ENCODE results near the gene SIGLECL1.

Gene SIGLECL1

GRCh38 chr19:51252306-51253079, 1.6 kb downstream of the SIGLECL1 start:
- DNase-seq (ENCODE audit: low read depth in 2 of 2): no peak

- no peak for DNase-seq (ENCODE audit: low read depth in 2 of 2)
Measured at GRCh38 chr19:51253088-51253806, 2.4 kb downstream of the SIGLECL1 start.

- DNase-seq (ENCODE audit: low read depth in 2 of 2): no peak
Measured at GRCh38 chr19:51256155-51256625, 5.3 kb downstream of the SIGLECL1 start.

GRCh38 chr19:51257471-51257870, 6.6 kb downstream of the SIGLECL1 start:
- no peak for DNase-seq (ENCODE audit: low read depth in 2 of 2)

- DNase-seq (ENCODE audit: low read depth in 2 of 2): no peak
Measured at GRCh38 chr19:51258165-51259160, 7.6 kb downstream of the SIGLECL1 start.

- DNase-seq (ENCODE audit: low read depth in 2 of 2): peak in 1 of 2 donors; percentile 10
Measured at GRCh38 chr19:51259348-51260245, 8.7 kb downstream of the SIGLECL1 start.

- no peak for DNase-seq (ENCODE audit: low read depth in 2 of 2)
Measured at GRCh38 chr19:51263808-51264207, 12.9 kb downstream of the SIGLECL1 start.

GRCh38 chr19:51271067-51271466, 20.2 kb downstream of the SIGLECL1 start:
- no peak for DNase-seq (ENCODE audit: low read depth in 2 of 2)

GRCh38 chr19:51272183-51272810, 21.4 kb downstream of the SIGLECL1 start:
- no peak for DNase-seq (ENCODE audit: low read depth in 2 of 2)

GRCh38 chr19:51274049-51274770, 23.3 kb downstream of the SIGLECL1 start:
- DNase-seq (ENCODE audit: low read depth in 2 of 2): no peak

- DNase-seq (ENCODE audit: low read depth in 2 of 2): no peak
Measured at GRCh38 chr19:51277112-51277511, 26.2 kb downstream of the SIGLECL1 start.

GRCh38 chr19:51282335-51282734, 31.5 kb downstream of the SIGLECL1 start:
- DNase-seq (ENCODE audit: low read depth in 2 of 2): no peak

- DNase-seq (ENCODE audit: low read depth in 2 of 2): no peak
Measured at GRCh38 chr19:51285682-51286081, 34.8 kb downstream of the SIGLECL1 start.

GRCh38 chr19:51289635-51290034, 38.8 kb downstream of the SIGLECL1 start:
- DNase-seq (ENCODE audit: low read depth in 2 of 2): no peak

GRCh38 chr19:51292971-51293370, 42.1 kb downstream of the SIGLECL1 start:
- DNase-seq (ENCODE audit: low read depth in 2 of 2): no peak

- no peak for DNase-seq (ENCODE audit: low read depth in 2 of 2)
Measured at GRCh38 chr19:51293571-51294210, 42.8 kb downstream of the SIGLECL1 start.

GRCh38 chr19:51294211-51294976, 43.5 kb downstream of the SIGLECL1 start:
- no peak for DNase-seq (ENCODE audit: low read depth in 2 of 2)

- DNase-seq (ENCODE audit: low read depth in 2 of 2): no peak
Measured at GRCh38 chr19:51294977-51295375, 44.1 kb downstream of the SIGLECL1 start.
